Retinal pigment epithelial cell (primary cell): ENCODE measurements around the gene EXOSC2.
A peak's percentile ranks its signal among the peaks of the same experiment; 100 is the strongest.

Experiments used
- DNase-seq: peaks from one replicate; pipeline ENCODE4 v3.0.0-alpha.2; 2010; ENCODE audit warnings: low read depth
- H3K4me3 ChIP-seq: 2 replicates; pipeline ENCODE4 v1.5.1; 2011; ENCODE audit warnings: mild to moderate bottlenecking, low read length, control low read depth, moderate library complexity
- CTCF ChIP-seq: conservative IDR thresholded peaks from 2 replicates; pipeline ENCODE4 v1.5.1; 2011; ENCODE audit warnings: low read depth, low read length, control low read depth, inconsistent platforms

The EXOSC2 gene

GRCh38 chr9:130735566-130735965 is 42.0 kb downstream of the EXOSC2 start:
- TF ChIP-seq CTCF = no peak
- H3K4me3 ChIP-seq = no peak overlapping the region
- DNase-seq = no peak

GRCh38 chr9:130736834-130737233 is 43.3 kb downstream of the EXOSC2 start:
- H3K4me3 ChIP-seq = no peak overlapping the region
- TF ChIP-seq CTCF = no peak
- DNase-seq = no peak

GRCh38 chr9:130738281-130738680 is 44.7 kb downstream of the EXOSC2 start:
- no peak overlapping the region for H3K4me3 ChIP-seq
- no peak for DNase-seq
- TF ChIP-seq CTCF = no peak

- DNase-seq = no peak
- TF ChIP-seq CTCF = no peak
- no peak overlapping the region for H3K4me3 ChIP-seq
Measured at GRCh38 chr9:130739081-130739480, 45.5 kb downstream of the EXOSC2 start.

GRCh38 chr9:130740218-130741023 is 46.8 kb downstream of the EXOSC2 start:
- no peak for DNase-seq
- no peak for TF ChIP-seq CTCF
- no peak overlapping the region for H3K4me3 ChIP-seq

- no peak overlapping the region for H3K4me3 ChIP-seq
- no peak for DNase-seq
- no peak for TF ChIP-seq CTCF
Measured at GRCh38 chr9:130741024-130741305, 47.4 kb downstream of the EXOSC2 start.

GRCh38 chr9:130741831-130742449 is 48.4 kb downstream of the EXOSC2 start:
- no peak for TF ChIP-seq CTCF
- no peak overlapping the region for H3K4me3 ChIP-seq
- DNase-seq = peak; percentile 38
